Prostate gland (tissue), 1 donor: ENCODE measurements around the gene ETNK1.

Source experiments
- POLR2A ChIP-seq: fragments of 450-650 bp; IDR thresholded peaks from one replicate; pipeline ENCODE4 v1.6.1; 2016; ENCODE audit warnings: antibody characterized with exemption, mild to moderate bottlenecking
- POLR2AphosphoS5 ChIP-seq: sonication (generic); formaldehyde crosslinking; IDR thresholded peaks from one replicate; pipeline ENCODE4 v1.6.1; 2017; ENCODE audit warnings: antibody characterized with exemption

GRCh38 chr12:22624870-22625761, at the start of gene ETNK1:
- TF ChIP-seq POLR2AphosphoS5, result peak; percentile 98
- peak; percentile 99 for TF ChIP-seq POLR2A
